Measurements from ENCODE around the gene HPDL.
"Not testable (repeated sequence)": the region's sequence is repeated elsewhere in the genome, so short reads cannot be mapped to it uniquely, and the experiment has no call there.

HPDL gene

GRCh38 chr1:45326627-45327623 is at the start of gene HPDL:
Gene HPDL, plus strand, starts transcription at chr1:45326895. Its CDS starts 254 bp downstream, at chr1:45327149.
- DNase-seq (ENCODE audit: low read depth in 2 of 2), result peak; percentile 78

DNA sequence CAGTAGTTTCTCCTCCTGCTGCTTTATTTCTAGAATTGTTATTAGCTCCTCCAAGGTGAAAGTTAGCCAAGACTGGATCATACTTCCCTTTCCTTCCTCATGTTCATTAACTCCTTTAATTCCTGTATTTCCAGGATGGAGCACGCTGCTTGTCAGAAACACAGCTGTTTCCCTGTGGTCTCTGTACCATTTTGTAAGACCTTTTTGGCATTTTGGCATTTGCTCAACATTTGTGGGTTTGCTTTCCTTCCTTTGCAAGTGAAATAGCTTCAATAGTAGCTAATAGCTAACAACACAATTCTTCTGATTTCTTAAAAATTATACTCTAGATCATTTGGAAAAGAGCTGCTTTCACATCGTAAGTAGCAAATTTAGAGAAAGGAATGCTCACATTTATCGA is 44.3 kb upstream of the HPDL start:
- DNase-seq (ENCODE audit: low read depth in 2 of 2), result no peak

- DNase-seq (ENCODE audit: low read depth in 2 of 2), result not testable (repeated sequence)
These were observed 41.8 kb upstream of the HPDL start for GRCh38 chr1:45284858-45285257.

DNA sequence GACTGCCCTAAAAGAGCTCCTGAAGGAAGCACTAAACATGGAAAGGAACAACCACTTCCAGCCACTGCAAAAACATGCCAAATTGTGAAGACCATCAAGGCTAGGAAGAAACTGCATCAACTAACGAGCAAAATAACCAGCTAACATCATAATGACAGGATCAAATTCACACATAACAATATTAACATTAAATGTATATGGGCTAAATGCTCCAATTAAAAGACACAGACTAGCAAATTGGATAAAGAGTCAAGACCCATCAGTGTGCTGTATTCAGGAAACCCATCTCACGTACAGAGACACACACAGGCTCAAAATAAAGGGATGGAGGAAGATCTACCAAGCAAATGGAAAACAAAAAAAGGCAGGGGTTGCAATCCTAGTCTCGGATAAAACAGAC is 40.2 kb upstream of the HPDL start:
- not testable (repeated sequence) for DNase-seq (ENCODE audit: low read depth in 2 of 2)

GRCh38 chr1:45291002-45291401 is 35.7 kb upstream of the HPDL start:
- DNase-seq (ENCODE audit: low read depth in 2 of 2), result not testable (repeated sequence)

DNA sequence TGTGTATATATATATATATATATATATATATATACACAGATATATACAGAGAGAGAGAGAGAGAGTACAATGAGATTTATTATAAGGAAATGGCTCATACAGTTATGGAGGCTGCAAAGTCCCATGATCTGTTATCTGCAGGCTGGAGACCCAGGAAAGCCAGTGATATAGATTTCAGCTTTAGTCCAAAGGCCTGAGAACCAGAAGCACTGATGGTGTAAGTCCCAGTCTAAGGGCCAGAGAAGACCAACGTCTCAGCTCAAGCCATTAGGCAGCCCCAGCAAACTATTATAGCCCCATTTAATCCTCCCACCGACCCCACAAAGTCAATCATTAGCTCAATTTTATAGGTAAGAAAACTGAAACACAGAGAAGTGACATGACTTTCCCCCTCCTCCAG is 35.0 kb upstream of the HPDL start:
- no peak for DNase-seq (ENCODE audit: low read depth in 2 of 2)

DNA sequence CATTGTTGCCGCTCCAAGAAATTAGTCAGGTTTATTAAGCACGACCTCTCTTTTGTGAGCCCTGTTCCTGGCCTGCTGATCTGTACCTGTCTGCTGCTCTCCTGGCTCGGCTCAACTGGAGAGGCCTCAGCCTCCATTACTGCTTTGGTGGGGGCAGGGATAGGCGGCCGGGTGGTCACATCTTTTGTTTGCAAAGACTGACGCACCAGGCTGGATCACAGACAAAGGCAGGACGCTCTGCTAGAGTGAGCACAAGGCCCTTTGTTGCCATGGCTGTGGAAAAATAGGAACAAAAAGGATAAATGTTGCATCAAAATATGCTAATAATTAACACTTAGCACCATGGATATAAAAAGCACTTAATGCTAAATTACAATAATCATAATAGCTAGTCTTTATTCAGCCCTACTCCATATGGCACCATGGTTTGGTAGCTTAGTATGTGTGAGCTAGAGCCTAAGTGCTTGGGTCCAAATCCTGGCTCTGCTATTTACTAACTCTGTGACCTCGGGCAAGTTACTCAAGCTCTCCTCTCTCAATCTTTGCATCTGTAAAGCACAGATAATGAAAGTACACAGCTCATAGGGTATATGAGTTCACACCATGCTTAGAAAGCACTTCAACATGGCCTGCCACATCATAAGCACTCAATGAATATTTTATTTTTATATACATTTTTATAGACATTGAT is 28.9 kb upstream of the HPDL start:
- no peak for DNase-seq (ENCODE audit: low read depth in 2 of 2)

- no peak for DNase-seq (ENCODE audit: low read depth in 2 of 2)
These were observed 27.4 kb upstream of the HPDL start for GRCh38 chr1:45299296-45299695.

DNA sequence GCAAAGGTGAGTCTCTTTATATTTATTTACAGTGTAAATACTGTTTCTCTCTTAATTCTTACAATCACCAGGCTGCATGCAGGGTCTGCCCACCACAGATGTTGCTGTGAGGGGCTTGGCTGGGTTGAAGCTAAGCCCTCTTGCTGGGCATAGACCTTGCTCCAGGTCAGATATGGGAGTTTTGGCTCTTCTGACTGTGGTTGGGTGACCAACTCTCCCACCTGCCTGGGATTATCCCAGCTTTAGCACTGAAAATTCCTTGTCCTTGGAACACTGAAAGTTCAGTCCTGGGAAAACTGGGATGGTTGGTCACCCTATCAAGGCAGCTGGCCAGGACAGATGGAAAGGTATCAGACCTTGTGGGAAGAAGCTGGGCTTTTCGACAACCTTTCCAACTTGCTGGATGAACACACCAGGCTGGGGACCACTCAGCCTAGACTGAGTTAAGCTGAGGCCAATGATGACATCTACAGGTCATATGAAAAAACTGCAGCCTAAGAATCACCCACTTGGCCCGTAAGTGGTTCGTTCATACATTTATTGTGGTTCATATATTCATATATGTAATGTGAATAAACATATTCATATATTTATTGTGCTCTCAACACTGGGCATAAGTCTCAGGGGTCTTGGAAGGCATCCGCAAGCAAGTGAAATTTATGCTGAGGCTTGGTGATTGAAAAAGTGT is 26.6 kb upstream of the HPDL start:
- no peak for DNase-seq (ENCODE audit: low read depth in 2 of 2)

DNA sequence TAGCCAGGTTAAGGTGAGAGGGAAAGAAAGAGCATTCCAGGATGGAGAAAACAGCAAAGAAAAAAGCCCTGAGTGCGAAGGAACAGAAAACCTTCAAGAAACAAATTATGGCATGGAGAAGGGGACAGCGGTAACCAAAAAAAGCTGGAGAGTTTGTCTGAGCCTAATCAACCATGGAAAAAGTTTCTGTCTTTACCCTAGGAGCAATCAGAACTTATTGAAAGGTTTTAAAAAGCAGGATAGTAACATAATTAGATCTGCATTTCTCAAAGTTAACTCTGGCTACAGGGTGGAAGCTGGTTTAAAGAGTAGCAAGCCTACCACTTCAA is 26.1 kb upstream of the HPDL start:
- no peak for DNase-seq (ENCODE audit: low read depth in 2 of 2)

DNA sequence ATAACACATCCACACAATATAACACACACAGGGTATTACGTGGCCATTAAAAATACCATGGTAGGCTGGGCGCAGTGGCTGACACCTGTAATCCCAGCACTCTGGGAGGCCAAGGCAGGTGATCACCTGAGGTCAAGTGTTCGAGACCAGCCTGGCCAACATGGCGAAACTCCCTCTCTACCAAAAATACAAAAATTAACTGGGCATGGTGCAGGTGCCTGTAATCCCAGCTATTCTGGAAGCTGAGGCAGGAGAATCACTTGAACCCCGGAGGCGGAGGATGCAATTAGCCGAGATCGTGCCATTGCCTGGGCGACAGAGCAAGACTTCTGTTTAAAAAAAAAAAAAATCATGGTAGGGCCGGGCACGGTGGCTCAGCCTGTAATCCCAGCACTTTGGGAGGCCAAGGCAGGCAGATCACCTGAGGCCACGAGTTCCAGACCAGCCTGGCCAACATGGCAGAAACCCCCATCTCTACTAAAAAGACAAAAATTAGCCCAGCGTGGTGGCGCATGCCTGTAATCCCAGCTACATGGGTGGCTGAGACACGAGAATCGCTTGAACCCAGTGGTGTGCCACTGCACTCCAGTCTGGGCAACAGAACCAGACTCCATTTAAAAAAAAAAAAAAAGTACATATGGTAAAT is 24.1 kb upstream of the HPDL start:
- DNase-seq (ENCODE audit: low read depth in 2 of 2), result no peak

GRCh38 chr1:45303520-45304310 is 23.0 kb upstream of the HPDL start:
- DNase-seq (ENCODE audit: low read depth in 2 of 2), result peak; percentile 94 to 100

- DNase-seq (ENCODE audit: low read depth in 2 of 2), result no peak
These were observed 22.2 kb upstream of the HPDL start for GRCh38 chr1:45304311-45305081.

DNA sequence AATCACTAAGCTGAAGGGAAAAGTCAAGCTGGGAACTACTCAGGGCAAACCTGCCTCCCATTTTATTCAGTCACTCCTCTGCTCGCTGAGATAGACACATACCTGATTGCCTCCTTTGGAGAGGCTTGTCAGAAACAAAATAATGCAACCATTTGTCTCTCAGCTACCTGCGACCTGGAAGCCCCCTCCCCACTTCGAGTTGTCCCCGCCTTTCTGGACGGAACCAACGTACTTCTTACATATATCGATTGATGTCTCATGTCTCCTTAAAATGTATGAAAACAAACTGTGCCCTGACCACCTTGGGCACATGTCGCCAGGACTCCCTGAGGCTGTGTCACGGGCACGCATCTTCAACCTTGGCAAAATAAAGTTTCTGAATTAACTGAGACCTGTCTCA is 21.5 kb upstream of the HPDL start:
- no peak for DNase-seq (ENCODE audit: low read depth in 2 of 2)

DNA sequence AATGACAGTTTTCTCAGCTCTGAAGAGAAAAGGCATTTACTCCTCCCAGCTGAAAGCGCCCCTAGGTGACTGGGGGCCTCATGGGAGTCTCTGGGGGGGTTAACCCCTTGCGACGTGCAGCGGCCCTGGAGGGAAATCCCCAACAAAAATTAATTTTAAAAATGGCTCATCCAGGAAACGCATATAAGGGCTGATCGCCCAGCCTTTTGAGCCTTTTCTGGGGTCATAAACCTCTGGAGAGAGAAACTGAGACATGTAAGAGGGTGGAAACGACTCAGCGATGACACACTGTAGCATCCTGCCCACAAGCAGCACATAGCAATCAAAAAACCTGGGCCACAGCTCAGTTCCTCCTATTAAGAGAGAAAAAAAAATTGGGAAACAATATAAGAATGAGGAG is 20.4 kb upstream of the HPDL start:
- peak; percentile 29 to 41 for DNase-seq (ENCODE audit: low read depth in 2 of 2)

DNA sequence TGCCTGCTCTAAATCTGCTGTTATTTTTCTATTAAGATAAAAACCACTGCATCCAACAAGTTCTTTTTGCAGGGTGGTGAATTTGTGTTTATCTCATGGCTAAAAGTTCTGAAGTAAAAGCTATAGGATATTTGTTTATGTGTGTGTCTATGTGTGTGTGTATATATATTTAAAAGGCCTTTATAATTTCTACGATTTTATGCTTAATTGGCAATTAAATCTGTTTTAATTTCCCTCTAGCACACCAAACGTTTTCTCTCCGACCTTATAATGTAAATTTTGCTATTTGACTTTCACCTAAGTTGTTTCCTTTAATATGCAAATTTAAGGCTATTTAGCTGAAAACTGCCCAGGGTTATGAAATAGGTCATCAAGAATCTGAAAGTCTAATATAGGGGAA is 19.8 kb upstream of the HPDL start:
- DNase-seq (ENCODE audit: low read depth in 2 of 2), result no peak

GRCh38 chr1:45314266-45314665 is 12.4 kb upstream of the HPDL start:
- DNase-seq (ENCODE audit: low read depth in 2 of 2), result no peak

GRCh38 chr1:45317166-45317565 is 9.5 kb upstream of the HPDL start:
- DNase-seq (ENCODE audit: low read depth in 2 of 2), result no peak

DNA sequence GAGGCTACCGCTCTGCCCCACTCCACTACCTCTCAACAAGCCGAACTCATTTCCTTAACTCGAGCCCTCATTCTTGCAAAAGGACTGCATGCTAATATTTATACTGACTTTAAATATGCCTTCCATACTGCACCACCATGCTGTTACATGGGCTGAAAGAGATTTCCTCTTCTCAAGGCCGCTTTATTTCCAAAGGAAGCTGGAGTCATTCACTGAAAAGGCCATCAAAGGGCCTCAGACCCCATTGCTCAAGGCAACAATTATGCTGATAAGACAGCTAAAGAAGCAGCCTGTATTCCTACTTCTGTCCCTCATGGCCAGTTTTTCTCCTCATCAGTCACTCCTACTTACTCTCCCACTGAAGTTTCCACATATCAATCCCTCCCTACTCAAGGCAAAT is 6.9 kb upstream of the HPDL start:
- DNase-seq (ENCODE audit: low read depth in 2 of 2), result no peak

DNA sequence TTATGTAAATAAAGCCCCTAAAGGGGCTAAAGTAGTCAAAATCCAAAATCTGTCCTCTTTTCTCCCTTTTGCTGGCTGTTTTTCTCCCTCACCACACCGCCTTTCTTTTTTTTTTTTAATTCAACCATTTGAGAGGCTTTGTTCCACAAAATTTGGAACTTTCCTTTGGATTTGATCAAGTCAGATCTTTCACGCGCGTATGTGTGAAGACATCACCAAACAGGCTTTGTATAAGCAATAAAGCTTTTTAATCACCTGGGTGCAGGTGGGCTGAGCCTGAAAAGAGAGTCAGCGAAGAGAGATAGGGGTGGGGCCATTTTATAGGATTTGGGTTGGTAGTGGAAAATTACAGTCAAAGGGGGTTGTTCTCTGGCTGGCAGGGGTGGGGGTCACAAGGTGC is 5.3 kb upstream of the HPDL start:
- DNase-seq (ENCODE audit: low read depth in 2 of 2), result no peak
